ENCODE data around the gene TMEM63A. TPM values are rescaled to one million over a fixed set of nuclear protein-coding genes. Genes with fewer than 3 reads are reported as not detected.
"Not testable (repeated sequence)": the region's sequence is repeated elsewhere in the genome, so short reads cannot be mapped to it uniquely, and the experiment has no call there.

The TMEM63A gene
- total RNA-seq, 4 donors from 2014 or later: 11.2 to 125 (median 63.8) TPM

DNA sequence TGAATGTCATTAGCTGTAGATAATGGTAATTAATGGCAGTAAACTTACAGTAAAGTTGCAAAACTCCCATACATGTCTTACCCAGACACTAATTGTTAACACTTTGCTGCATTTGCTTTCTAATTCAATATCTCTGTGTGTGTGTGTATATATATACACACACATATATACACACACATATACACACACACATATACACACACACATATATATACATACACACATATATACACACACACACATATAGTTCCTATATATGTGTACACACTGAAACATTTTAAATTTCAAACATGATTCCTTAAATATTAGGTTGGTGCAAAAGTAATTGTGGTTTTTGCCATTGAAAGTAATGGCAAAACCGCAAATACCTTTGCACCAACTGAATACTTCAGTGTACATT, 75.9 kb downstream of the TMEM63A start:
- TF ChIP-seq POLR2A (IDR thresholded peaks at IDR 0.05) (no peak), CTCF (IDR thresholded peaks at IDR 0.05) (no peak)
- Histone ChIP-seq H3K27me3 (no peaks in the 10 kb centered on the region), H3K9me3 (no peaks in the 10 kb centered on the region), H3K27ac (no peak overlapping the region), H3K4me3 (no peak overlapping the region), H3K36me3 (no peaks in the 10 kb centered on the region), H3K4me1 (peaks cover 0 to 4% of the 10 kb centered on the region in 2 donors)
- DNase-seq: no peak
- intact Hi-C loops (cut with DNase I; ENCODE audit: low total_unique reads): loop anchor here (5.0 kb wide), 1 partner anchor 41 kb away; no protein-coding TSS in a partner anchor

DNA sequence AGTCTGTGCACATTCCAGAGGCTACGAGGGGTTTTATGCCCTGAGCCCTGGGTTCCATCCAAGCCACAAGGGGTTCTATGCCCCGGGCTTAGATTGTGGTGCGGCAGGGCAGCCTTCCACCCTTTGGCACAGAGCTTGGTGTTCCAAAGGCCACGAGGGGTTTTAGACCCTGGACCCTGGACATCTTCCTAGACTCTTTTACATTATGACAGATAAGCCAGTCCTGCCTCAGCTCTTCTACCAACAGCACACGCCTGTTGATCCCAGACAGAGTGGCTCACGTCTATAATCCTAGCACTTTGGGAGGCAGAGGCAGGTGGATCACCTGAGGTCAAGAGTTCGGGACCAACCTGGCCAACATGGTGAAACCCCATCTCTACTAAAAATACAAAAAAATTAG, 81.0 kb downstream of the TMEM63A start:
- intact Hi-C loops (cut with DNase I; ENCODE audit: low total_unique reads); DNase-seq; H3K9me3 ChIP-seq; H3K27me3 ChIP-seq; H3K36me3 ChIP-seq; H3K4me1 ChIP-seq; H3K27ac ChIP-seq; H3K4me3 ChIP-seq: not testable (repeated sequence)

GRCh38 chr1:225796097-225796496, 86.1 kb downstream of the TMEM63A start:
- H3K27ac ChIP-seq; H3K36me3 ChIP-seq; H3K27me3 ChIP-seq; H3K4me1 ChIP-seq; H3K9me3 ChIP-seq; H3K4me3 ChIP-seq; intact Hi-C loops (cut with DNase I; ENCODE audit: low total_unique reads); DNase-seq: not testable (repeated sequence)

Small RNAs within 50 kb of the gene (microRNA-seq; reads per million reads assigned to microRNA genes)
- not detected for gene MIR6741 (ENCODE audit: borderline microRNAs expressed, borderline replicate concordance)

Other genes with a start within 250 kb of the TMEM63A start
- 100 to 1,000 TPM in 1 of 4 donors, 10 to 100 TPM in 3; 22.9 to 109 (median 78.3) TPM for gene ENAH, start 229.3 kb downstream of the TMEM63A start, total RNA-seq
- 100 to 1,000 TPM; 169 to 551 (median 202) TPM for gene SRP9, start 104.6 kb downstream of the TMEM63A start, total RNA-seq
- 100 to 1,000 TPM in 1 of 4 donors, 10 to 100 TPM in 3; 51.2 to 156 (median 55.3) TPM for gene EPHX1, start 72.3 kb downstream of the TMEM63A start, total RNA-seq
- gene LEFTY1, start 6.8 kb upstream of the TMEM63A start, total RNA-seq: 1 to 10 TPM in 2 of 4 donors, not detected in 2; 1.1 to 3.5 TPM
- gene PYCR2, start 41.9 kb upstream of the TMEM63A start, total RNA-seq: 10 to 100 TPM; 19.5 to 66.4 (median 38.8) TPM
- 10 to 100 TPM in 3 of 4 donors, 1 to 10 TPM in 1; 6.1 to 41.6 (median 29.5) TPM for gene LEFTY2, start 58.8 kb upstream of the TMEM63A start, total RNA-seq
- gene SDE2, start 117.0 kb upstream of the TMEM63A start, total RNA-seq: 10 to 100 TPM; 12.3 to 41.7 (median 17.2) TPM
- gene H3-3A, start 180.3 kb upstream of the TMEM63A start, total RNA-seq: 100 to 1,000 TPM; 261 to 572 (median 348) TPM

Measured in uterus (tissue), 4 donors.